GM18520 (cell line): Measurements from ENCODE around the gene SPECC1L.

Source experiments
- ATAC-seq: cut with Tn5 transposase; IDR thresholded peaks from one replicate; pipeline ENCODE4 v1.9.1; 2021; ENCODE audit not compliant: unreplicated experiment

Gene SPECC1L

DNA sequence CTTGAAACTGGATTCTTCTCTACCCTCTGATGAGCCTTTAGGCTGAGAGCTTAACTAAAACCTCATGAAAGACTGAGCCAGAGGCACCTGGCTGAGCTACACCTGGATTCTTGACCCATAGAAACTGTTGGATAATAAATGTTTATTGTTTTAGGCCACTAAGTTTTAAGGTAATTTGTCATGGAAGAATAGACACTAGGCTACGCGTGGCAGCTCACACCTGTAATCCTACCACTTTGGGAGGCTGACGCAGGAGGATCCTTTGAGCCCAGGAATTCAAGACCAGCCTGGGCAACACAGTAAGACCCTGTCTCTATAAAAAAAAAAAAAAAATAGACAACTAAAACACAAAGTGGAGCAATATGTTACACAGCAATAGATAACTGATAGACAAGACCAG lies 195.3 kb downstream of the SPECC1L start:
- ATAC-seq = no peak

DNA sequence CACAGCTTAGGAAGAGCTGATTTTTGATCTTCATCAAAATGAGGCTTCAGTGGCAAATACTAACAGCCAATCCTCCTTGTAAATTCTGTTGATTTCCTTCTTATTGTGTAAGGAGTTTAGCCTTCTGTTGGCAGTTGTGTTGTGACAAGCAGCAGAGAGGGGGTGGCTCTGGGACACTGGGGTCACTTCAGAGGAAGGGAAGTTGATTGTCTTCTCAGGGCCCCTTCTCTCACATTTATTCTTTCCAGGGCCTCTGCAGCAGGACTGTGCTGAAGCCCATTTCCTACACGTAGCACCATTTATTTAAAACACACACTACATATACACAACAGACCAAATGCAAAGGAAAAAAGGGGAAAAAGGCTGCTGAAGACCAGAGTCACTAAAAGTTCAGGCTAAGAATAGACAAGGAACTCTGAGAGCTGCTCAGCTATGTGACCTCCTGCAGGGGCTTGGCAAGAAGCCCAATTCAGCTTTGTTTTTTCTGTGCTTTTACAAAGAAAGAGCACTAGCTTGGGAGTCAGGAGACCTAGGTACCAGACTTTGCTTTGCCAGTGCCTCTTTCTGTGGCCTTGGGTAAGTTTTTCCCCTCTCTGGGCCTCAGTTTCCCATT lies 196.2 kb downstream of the SPECC1L start:
- no peak for ATAC-seq

DNA sequence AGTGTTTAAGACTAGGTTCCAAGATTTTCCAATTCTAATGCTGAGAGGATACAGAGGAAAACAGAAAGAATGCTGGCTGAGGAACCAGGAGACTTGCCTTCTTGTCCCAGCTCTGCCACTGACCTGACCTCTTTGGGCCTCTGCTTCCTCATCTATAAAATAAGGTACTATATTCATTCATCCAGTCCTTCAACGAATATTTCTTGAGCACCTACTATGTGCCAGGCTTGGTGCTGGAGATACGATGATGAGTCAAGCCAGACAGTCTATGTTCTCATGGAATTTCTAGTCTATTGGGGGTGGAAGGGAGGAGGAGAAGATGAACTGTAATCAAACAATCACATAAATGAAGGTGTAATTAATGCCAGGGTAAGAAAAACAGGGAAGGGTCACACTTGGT lies 196.7 kb downstream of the SPECC1L start:
- no peak for ATAC-seq
